ENCODE results near the gene METTL16. TPM values are rescaled to one million over a fixed set of nuclear protein-coding genes. Genes with fewer than 3 reads are reported as not detected.

METTL16 gene
- total RNA-seq, 2 experiments from 2014 or later, result 55.7 to 58.0 TPM

DNA sequence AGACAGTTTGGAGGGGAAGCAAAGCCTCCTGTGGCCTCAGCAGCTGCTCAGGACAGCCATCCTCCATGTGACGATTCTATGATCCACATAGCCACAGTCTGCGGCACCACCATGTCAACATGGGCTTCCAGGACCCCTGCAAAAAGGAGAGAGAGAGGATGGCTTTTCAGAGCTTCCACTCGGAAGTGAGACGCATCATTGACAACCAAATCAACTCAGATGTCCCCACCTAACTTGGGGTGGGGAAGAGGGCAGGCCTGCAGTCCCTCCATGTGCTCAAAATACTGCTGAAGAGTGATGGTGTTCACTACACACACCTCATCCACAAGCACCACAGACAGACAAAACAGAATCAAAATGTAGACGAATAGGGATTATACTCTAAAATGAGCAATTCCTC lies 5.9 kb upstream of the METTL16 start:
- H3K9me3 Mint-ChIP-seq, result no peaks in the 10 kb centered on the region
- intact Hi-C loops (cut with DNase I, micrococcal nuclease), result loop anchor here in 1 of 2 experiments (2.0 to 10.0 kb wide), 2 partner anchors 75 to 157 kb away; partner anchors contain the start of gene PAFAH1B1

DNA sequence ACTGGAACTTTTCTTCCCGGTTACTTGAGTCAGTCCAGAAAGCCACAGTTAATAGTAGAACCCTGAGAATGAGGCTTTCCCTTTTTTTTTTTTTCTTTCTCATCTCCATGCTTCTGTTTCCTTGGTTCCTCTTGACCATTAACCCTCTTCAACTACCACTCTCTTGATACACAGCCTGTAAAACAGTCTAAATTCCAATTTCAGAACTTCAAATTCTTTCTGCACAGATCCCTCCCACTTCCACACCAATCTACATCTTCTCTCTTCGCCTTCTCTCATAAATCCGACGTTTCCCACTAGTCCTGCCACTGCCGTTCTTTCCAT lies 588 bp downstream of the METTL16 start:
- POLR2A ChIA-PET, result interaction anchor here (0.7 to 4.1 kb wide), 11 partner anchors 20 to 1125 kb away, joined by 3 to 46 read pairs (median 6); partner anchors contain the start of genes CCDC92B, CTNS, MNT and PAFAH1B1
- H3K9me3 ChIP-seq (ENCODE audit: control insufficient read depth in 1 of 2, insufficient read depth in 1 of 2, low read length in 2 of 2), result no peaks in the 10 kb centered on the region
- H3K36me3 ChIP-seq (ENCODE audit: insufficient read depth, low read length), result peaks cover 4% of the 10 kb centered on the region
- CTCF ChIA-PET, result interaction anchor here (1.3 kb wide), 1 partner anchor 275 kb away, joined by 4 read pairs; no protein-coding TSS in a partner anchor
- DNase-seq (no peak), ATAC-seq (ENCODE audit: poor library complexity) (no peak)
- H3K27ac ChIP-seq (ENCODE audit: low read depth in 1 of 2, low read length in 2 of 2), result peak overlapping the region; percentile 92 to 96
- peaks cover 34% of the 10 kb centered on the region for H3K4me1 ChIP-seq (ENCODE audit: insufficient read depth, low read length)
- Mint-ChIP-seq H3K4me3 (no peak overlapping the region), H3K27me3 (no peaks in the 10 kb centered on the region), H3K36me3 (ENCODE audit: low read depth) (peaks cover 17% of the 10 kb centered on the region), H3K4me1 (ENCODE audit: low read depth) (peaks cover 12% of the 10 kb centered on the region), H3K27ac (no peak overlapping the region), H3K9me3 (no peaks in the 10 kb centered on the region)
- no peaks in the 10 kb centered on the region for H3K27me3 ChIP-seq (ENCODE audit: control insufficient read depth in 1 of 2, insufficient read depth in 2 of 2, low read length in 2 of 2)
- H3K4me3 ChIP-seq (ENCODE audit: low read length), result peak overlapping the region; percentile 70
- TF ChIP-seq, protein P1, sequence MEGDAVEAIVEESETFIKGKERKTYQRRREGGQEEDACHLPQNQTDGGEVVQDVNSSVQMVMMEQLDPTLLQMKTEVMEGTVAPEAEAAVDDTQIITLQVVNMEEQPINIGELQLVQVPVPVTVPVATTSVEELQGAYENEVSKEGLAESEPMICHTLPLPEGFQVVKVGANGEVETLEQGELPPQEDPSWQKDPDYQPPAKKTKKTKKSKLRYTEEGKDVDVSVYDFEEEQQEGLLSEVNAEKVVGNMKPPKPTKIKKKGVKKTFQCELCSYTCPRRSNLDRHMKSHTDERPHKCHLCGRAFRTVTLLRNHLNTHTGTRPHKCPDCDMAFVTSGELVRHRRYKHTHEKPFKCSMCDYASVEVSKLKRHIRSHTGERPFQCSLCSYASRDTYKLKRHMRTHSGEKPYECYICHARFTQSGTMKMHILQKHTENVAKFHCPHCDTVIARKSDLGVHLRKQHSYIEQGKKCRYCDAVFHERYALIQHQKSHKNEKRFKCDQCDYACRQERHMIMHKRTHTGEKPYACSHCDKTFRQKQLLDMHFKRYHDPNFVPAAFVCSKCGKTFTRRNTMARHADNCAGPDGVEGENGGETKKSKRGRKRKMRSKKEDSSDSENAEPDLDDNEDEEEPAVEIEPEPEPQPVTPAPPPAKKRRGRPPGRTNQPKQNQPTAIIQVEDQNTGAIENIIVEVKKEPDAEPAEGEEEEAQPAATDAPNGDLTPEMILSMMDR (IDR thresholded peaks at IDR 0.05), result no peak
- intact Hi-C loops (cut with DNase I, micrococcal nuclease), result loop anchor here (1.0 to 10.0 kb wide), 5 partner anchors 81 to 200 kb away; partner anchors contain the start of genes PAFAH1B1 (in 2 of the 2), CLUH (in 1 of the 2), SGSM2 (in 1 of the 2) and TSR1 (in 1 of the 2)

More for the DNA sequence above, 5.9 kb upstream of the METTL16 start:
- TF ChIP-seq, protein P1 (IDR thresholded peaks at IDR 0.05), result no peak
- ATAC-seq (ENCODE audit: poor library complexity) (no peak), DNase-seq (no peak)
- Mint-ChIP-seq H3K27me3 (no peaks in the 10 kb centered on the region), H3K4me1 (ENCODE audit: low read depth) (no peaks in the 10 kb centered on the region), H3K36me3 (ENCODE audit: low read depth) (no peaks in the 10 kb centered on the region), H3K4me3 (no peak overlapping the region), H3K27ac (no peak overlapping the region)
- POLR2A ChIA-PET, result no interaction called here
- H3K36me3 ChIP-seq (ENCODE audit: insufficient read depth, low read length), result no peaks in the 10 kb centered on the region
- CTCF ChIA-PET, result interaction anchor here (0.7 kb wide), 1 partner anchor 169 kb away, joined by 3 read pairs; no protein-coding TSS in a partner anchor
- peaks cover 3% of the 10 kb centered on the region for H3K4me1 ChIP-seq (ENCODE audit: insufficient read depth, low read length)
- H3K27me3 ChIP-seq (ENCODE audit: control insufficient read depth in 1 of 2, insufficient read depth in 2 of 2, low read length in 2 of 2), result peaks cover 0 to 2% of the 10 kb centered on the region in 2 experiments
- H3K9me3 ChIP-seq (ENCODE audit: control insufficient read depth in 1 of 2, insufficient read depth in 1 of 2, low read length in 2 of 2), result no peaks in the 10 kb centered on the region
- H3K4me3 ChIP-seq (ENCODE audit: low read length), result no peak overlapping the region
- H3K27ac ChIP-seq (ENCODE audit: low read depth in 1 of 2, low read length in 2 of 2), result no peak overlapping the region

DNA sequence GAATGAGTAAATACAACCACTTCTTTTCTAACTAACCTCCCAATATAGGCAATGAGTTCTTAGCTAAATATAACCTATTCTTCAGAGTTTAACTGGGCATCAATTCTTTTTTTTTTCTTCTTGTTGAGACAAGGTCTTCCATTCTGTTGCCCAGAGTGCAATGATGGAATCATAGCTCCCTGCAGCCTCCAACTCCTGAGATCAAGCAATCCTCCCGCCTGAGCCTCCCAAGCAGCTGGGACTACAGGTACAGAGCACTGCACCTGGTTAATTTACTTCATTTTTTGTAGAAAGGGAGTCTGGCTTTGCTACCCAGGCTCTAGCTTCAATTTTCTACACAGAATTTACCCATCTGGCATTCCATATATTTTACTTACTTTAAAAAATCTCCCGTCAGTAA lies 1.1 kb downstream of the METTL16 start:
- Mint-ChIP-seq H3K4me3 (no peak overlapping the region), H3K9me3 (no peaks in the 10 kb centered on the region), H3K4me1 (ENCODE audit: low read depth) (peaks cover 17% of the 10 kb centered on the region), H3K27ac (no peak overlapping the region), H3K27me3 (no peaks in the 10 kb centered on the region), H3K36me3 (ENCODE audit: low read depth) (peaks cover 22% of the 10 kb centered on the region)
- ATAC-seq (ENCODE audit: poor library complexity), result no peak
- Histone ChIP-seq H3K36me3 (ENCODE audit: insufficient read depth, low read length) (peaks cover 4% of the 10 kb centered on the region), H3K4me1 (ENCODE audit: insufficient read depth, low read length) (peaks cover 34% of the 10 kb centered on the region), H3K4me3 (ENCODE audit: low read length) (peak overlapping the region; percentile 70), H3K27ac (ENCODE audit: low read depth in 1 of 2, low read length in 2 of 2) (peak overlapping the region in 1 of 2 donors; percentile 96), H3K27me3 (ENCODE audit: control insufficient read depth in 1 of 2, insufficient read depth in 2 of 2, low read length in 2 of 2) (no peaks in the 10 kb centered on the region), H3K9me3 (ENCODE audit: control insufficient read depth in 1 of 2, insufficient read depth in 1 of 2, low read length in 2 of 2) (no peaks in the 10 kb centered on the region)
- TF ChIP-seq, protein P1 (IDR thresholded peaks at IDR 0.05), result no peak
- POLR2A ChIA-PET, result interaction anchor here (0.8 to 4.1 kb wide), 8 partner anchors 20 to 1633 kb away, joined by 3 to 46 read pairs (median 7); partner anchors contain the start of genes CTNS, CYB5D2, MNT and PAFAH1B1
- DNase-seq, result no peak
- CTCF ChIA-PET, result interaction anchor here (1.3 kb wide), 1 partner anchor 276 kb away, joined by 4 read pairs; no protein-coding TSS in a partner anchor
- intact Hi-C loops (cut with DNase I, micrococcal nuclease), result loop anchor here (2.0 to 10.0 kb wide), 4 partner anchors 82 to 200 kb away; partner anchors contain the start of genes CLUH (in 1 of the 2), PAFAH1B1 (in 1 of the 2), SGSM2 (in 1 of the 2) and TSR1 (in 1 of the 2)
